ENCODE data around the gene RAB25. TPM values are rescaled to one million over a fixed set of nuclear protein-coding genes. Genes with fewer than 3 reads are reported as not detected.

The RAB25 gene
- total RNA-seq, 1 donor from 2014 or later, result 0.38 TPM

- peaks cover 2% of the 10 kb centered on the region for H3K36me3 Mint-ChIP-seq (ENCODE audit: low read depth)
- DNase-seq (no peak), ATAC-seq (ENCODE audit: low read depth) (no peak)
- H3K4me3 Mint-ChIP-seq, result no peak overlapping the region
- H3K27ac Mint-ChIP-seq, result no peak overlapping the region
- peaks cover 4% of the 10 kb centered on the region for H3K27me3 Mint-ChIP-seq
- intact Hi-C loops (cut with micrococcal nuclease), result no loop called here
- POLR2A ChIA-PET, result interaction anchor here (1.4 kb wide), 1 partner anchor 12 kb away, joined by 3 read pairs; no protein-coding TSS in a partner anchor
- H3K9me3 Mint-ChIP-seq, result no peaks in the 10 kb centered on the region
- CTCF ChIA-PET, result no interaction called here
- H3K4me1 Mint-ChIP-seq, result peaks cover 58% of the 10 kb centered on the region
- TF ChIP-seq, protein P1, sequence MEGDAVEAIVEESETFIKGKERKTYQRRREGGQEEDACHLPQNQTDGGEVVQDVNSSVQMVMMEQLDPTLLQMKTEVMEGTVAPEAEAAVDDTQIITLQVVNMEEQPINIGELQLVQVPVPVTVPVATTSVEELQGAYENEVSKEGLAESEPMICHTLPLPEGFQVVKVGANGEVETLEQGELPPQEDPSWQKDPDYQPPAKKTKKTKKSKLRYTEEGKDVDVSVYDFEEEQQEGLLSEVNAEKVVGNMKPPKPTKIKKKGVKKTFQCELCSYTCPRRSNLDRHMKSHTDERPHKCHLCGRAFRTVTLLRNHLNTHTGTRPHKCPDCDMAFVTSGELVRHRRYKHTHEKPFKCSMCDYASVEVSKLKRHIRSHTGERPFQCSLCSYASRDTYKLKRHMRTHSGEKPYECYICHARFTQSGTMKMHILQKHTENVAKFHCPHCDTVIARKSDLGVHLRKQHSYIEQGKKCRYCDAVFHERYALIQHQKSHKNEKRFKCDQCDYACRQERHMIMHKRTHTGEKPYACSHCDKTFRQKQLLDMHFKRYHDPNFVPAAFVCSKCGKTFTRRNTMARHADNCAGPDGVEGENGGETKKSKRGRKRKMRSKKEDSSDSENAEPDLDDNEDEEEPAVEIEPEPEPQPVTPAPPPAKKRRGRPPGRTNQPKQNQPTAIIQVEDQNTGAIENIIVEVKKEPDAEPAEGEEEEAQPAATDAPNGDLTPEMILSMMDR (IDR thresholded peaks at IDR 0.05), result no peak
Measured at GRCh38 chr1:156110252-156110651, 49.3 kb downstream of the RAB25 start.

GRCh38 chr1:156111355-156111962 is 50.5 kb downstream of the RAB25 start:
- H3K27ac Mint-ChIP-seq, result no peak overlapping the region
- POLR2A ChIA-PET, result interaction anchor here (1.3 to 7.5 kb wide), 2 partner anchors 12 to 16 kb away, joined by 4 to 78 read pairs; no protein-coding TSS in a partner anchor

DNA sequence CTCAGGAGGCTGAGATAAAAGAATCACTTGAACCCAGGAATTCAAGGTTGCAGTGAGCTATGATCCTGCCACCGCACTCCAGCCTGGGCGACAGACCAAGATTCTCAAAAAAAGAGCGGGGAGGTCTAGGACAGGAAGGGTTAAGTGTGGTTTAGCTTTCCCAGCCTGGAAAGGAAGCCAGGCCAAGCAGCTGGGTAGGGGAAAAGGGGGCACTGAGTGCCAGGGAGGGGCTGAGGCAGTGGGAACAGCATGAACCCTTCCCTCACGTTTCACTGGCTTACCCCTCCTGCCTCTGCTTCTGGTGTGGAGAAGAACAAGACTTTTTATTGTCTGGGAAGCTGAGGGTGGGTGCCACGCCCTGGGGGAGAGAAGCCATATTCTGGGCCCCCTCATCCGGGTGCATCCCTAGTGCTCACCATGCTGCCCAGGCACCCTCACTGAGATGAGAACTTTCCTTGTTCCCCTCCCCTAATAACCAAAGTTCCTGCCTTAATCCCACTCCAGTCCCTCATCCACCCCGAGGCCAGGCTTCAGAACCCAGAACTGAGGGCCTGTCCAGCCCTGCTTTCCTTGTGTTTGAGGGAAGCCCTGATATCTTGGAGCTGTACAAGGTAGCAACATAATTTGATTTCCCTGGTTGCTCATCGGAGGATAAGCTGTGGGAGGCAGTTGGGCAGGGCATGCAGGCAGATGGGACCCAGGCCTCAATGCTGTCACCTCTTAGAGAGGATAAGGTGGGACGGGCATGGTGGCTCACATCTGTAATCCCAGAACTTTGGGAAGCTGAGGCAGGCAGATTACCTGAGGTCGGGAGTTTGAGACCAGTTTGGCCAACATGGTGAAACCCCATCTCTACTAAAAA is 51.5 kb downstream of the RAB25 start:
- Mint-ChIP-seq H3K4me1 (peaks cover 49% of the 10 kb centered on the region), H3K4me3 (no peak overlapping the region), H3K9me3 (no peaks in the 10 kb centered on the region), H3K27ac (no peak overlapping the region), H3K27me3 (peaks cover 11% of the 10 kb centered on the region), H3K36me3 (ENCODE audit: low read depth) (peaks cover 4% of the 10 kb centered on the region)
- ATAC-seq (ENCODE audit: low read depth), result no peak
- intact Hi-C loops (cut with micrococcal nuclease), result no loop called here
- ChIA-PET POLR2A (interaction anchor here (1.3 to 7.5 kb wide), 2 partner anchors 13 to 15 kb away, joined by 4 to 78 read pairs; no protein-coding TSS in a partner anchor), CTCF (interaction anchor here (1.5 to 3.8 kb wide), 2 partner anchors 16 to 17 kb away, joined by 11 to 16 read pairs; no protein-coding TSS in a partner anchor)
- no peak for DNase-seq
- TF ChIP-seq, protein P1 (IDR thresholded peaks at IDR 0.05), result no peak

More at GRCh38 chr1:156111355-156111962, 50.5 kb downstream of the RAB25 start:
- ATAC-seq (ENCODE audit: low read depth), result no peak
- H3K27me3 Mint-ChIP-seq, result peaks cover 11% of the 10 kb centered on the region
- no peaks in the 10 kb centered on the region for H3K9me3 Mint-ChIP-seq
- intact Hi-C loops (cut with micrococcal nuclease), result no loop called here
- DNase-seq, result no peak
- CTCF ChIA-PET, result interaction anchor here (1.5 kb wide), 1 partner anchor 15 kb away, joined by 11 read pairs; no protein-coding TSS in a partner anchor
- TF ChIP-seq, protein P1 (IDR thresholded peaks at IDR 0.05), result no peak
- peaks cover 4% of the 10 kb centered on the region for H3K36me3 Mint-ChIP-seq (ENCODE audit: low read depth)
- H3K4me3 Mint-ChIP-seq, result no peak overlapping the region
- peaks cover 57% of the 10 kb centered on the region for H3K4me1 Mint-ChIP-seq

DNA sequence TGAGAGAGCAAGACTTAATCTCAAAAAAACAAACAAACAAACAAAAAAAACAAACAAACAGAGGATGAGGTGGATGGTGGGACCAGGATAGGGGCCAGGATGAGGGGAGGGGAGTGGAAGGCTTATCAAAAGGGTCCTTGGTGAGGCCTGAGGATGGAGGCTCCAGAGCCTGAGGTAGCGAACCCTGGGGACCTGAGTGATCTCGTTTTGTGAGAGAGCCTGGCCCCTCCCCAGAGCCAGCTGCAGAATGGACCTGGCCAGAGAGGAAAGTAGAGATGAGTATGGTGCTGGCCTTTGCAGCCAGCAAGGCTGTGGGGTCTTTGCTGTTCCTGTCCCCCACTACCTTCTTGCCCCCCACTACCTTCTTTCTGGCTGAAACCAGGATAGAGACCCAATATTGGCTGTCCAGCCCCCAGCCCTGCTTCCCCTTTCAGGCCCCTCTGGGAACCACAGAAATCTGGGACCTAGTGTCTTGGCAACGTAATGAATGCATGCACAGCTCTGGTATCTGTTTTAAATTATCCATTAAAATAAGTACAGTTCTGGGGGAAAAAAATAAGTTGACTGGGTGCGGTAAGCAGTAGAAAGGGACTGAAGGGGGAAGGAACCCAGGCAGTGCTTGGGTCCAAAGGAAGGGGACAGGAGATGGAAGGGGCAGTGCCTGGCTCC is 52.5 kb downstream of the RAB25 start:
- Mint-ChIP-seq H3K36me3 (ENCODE audit: low read depth) (peaks cover 4% of the 10 kb centered on the region), H3K4me1 (peaks cover 41% of the 10 kb centered on the region), H3K27me3 (peaks cover 11% of the 10 kb centered on the region), H3K4me3 (no peak overlapping the region), H3K9me3 (no peaks in the 10 kb centered on the region), H3K27ac (peak overlapping the region; percentile 77)
- CTCF ChIA-PET, result interaction anchor here (0.9 to 3.8 kb wide), 3 partner anchors 16 to 29 kb away, joined by 3 to 16 read pairs (median 11); no protein-coding TSS in a partner anchor
- TF ChIP-seq, protein P1 (IDR thresholded peaks at IDR 0.05), result no peak
- ATAC-seq (ENCODE audit: low read depth) (no peak), DNase-seq (no peak)
- POLR2A ChIA-PET, result interaction anchor here (2.2 to 7.5 kb wide), 3 partner anchors 7 to 14 kb away, joined by 13 to 78 read pairs (median 30); no protein-coding TSS in a partner anchor
- intact Hi-C loops (cut with micrococcal nuclease), result no loop called here

Data from activated B cell treated with CpG ODN at 0.5 μM for 24 hours (primary cell).